NCI-H146 treated with DMSO at 0.1 percent for 48 hours (cell line): ENCODE measurements around the gene PIP5K1C.

ENCODE experiments used
- DNase-seq: peaks from one replicate; lab custom pipeline; 2025; ENCODE audit not compliant: unreplicated experiment; lab: John Stamatoyannopoulos, UW

PIP5K1C gene

GRCh38 chr19:3646336-3647092 is 53.8 kb downstream of the PIP5K1C start:
- no peak for DNase-seq

GRCh38 chr19:3645726-3646125 is 54.5 kb downstream of the PIP5K1C start:
- DNase-seq = no peak

- no peak for DNase-seq
Observed at GRCh38 chr19:3645067-3645396, 55.2 kb downstream of the PIP5K1C start.

GRCh38 chr19:3644351-3645066 is 55.8 kb downstream of the PIP5K1C start:
- DNase-seq = no peak

GRCh38 chr19:3643674-3644313 is 56.5 kb downstream of the PIP5K1C start:
- DNase-seq = no peak

GRCh38 chr19:3642987-3643673 is 57.1 kb downstream of the PIP5K1C start:
- DNase-seq = no peak

- DNase-seq = no peak
Observed at GRCh38 chr19:3642296-3642695, 58.0 kb downstream of the PIP5K1C start.

GRCh38 chr19:3641515-3642269 is 58.6 kb downstream of the PIP5K1C start:
- DNase-seq = no peak

GRCh38 chr19:3639479-3639878 is 60.8 kb downstream of the PIP5K1C start:
- no peak for DNase-seq

GRCh38 chr19:3638208-3639193 is 61.8 kb downstream of the PIP5K1C start:
- no peak for DNase-seq

- DNase-seq = no peak
Observed at GRCh38 chr19:3637621-3638020, 62.6 kb downstream of the PIP5K1C start.

GRCh38 chr19:3636962-3637361 is 63.3 kb downstream of the PIP5K1C start:
- no peak for DNase-seq

- DNase-seq = no peak
Observed at GRCh38 chr19:3636506-3636905, 63.8 kb downstream of the PIP5K1C start.

GRCh38 chr19:3634496-3635045 is 65.7 kb downstream of the PIP5K1C start:
- DNase-seq = no peak

GRCh38 chr19:3633559-3633988 is 66.7 kb downstream of the PIP5K1C start:
- no peak for DNase-seq

GRCh38 chr19:3632739-3633558 is 67.3 kb downstream of the PIP5K1C start:
- no peak for DNase-seq

GRCh38 chr19:3632098-3632497 is 68.2 kb downstream of the PIP5K1C start:
- no peak for DNase-seq

GRCh38 chr19:3631053-3631861 is 69.0 kb downstream of the PIP5K1C start:
- DNase-seq = no peak
